Smooth muscle cell (in vitro differentiated cells): ENCODE measurements around the gene ENDOD1. TPM values are rescaled to one million over a fixed set of nuclear protein-coding genes. Genes with fewer than 3 reads are reported as not detected.
A peak's percentile ranks its signal among the peaks of the same experiment; 100 is the strongest.

Experiments
- DNase-seq: peaks from one replicate; lab custom pipeline; 2025; ENCODE audit not compliant: unreplicated experiment; lab: John Stamatoyannopoulos, UW
- H2AFZ ChIP-seq: fragments of 200-600 bp; sonication (generic); 2 replicates; pipeline ENCODE4 v1.6.0; 2016; ENCODE audit warnings: antibody characterized with exemption, low read depth, mild to moderate bottlenecking
- H3F3A ChIP-seq: fragments of 200-600 bp; sonication (generic); 2 replicates; pipeline ENCODE4 v1.6.0; 2017; ENCODE audit warnings: antibody characterized with exemption, low read depth
- H3K27ac ChIP-seq: fragments of 200-600 bp; sonication (generic); 2 replicates; pipeline ENCODE4 v1.5.1; 2016; ENCODE audit warnings: low read depth, mild to moderate bottlenecking
- H3K27me3 ChIP-seq: fragments of 200-600 bp; sonication (generic); 2 replicates; pipeline ENCODE4 v1.6.1; 2016; ENCODE audit warnings: low read depth, mild to moderate bottlenecking
- H3K36me3 ChIP-seq: fragments of 200-600 bp; sonication (generic); 2 replicates; pipeline ENCODE4 v1.5.1; 2016; ENCODE audit warnings: low read depth
- H3K4me1 ChIP-seq: fragments of 200-600 bp; sonication (generic); 2 replicates; pipeline ENCODE4 v1.5.1; 2016; ENCODE audit warnings: low read depth
- H3K4me2 ChIP-seq: fragments of 200-600 bp; sonication (generic); 2 replicates; pipeline ENCODE4 v1.6.0; 2016; ENCODE audit warnings: mild to moderate bottlenecking
- H3K4me3 ChIP-seq: fragments of 200-600 bp; sonication (generic); 2 replicates; pipeline ENCODE4 v1.5.1; 2016; ENCODE audit warnings: mild to moderate bottlenecking
- H3K79me2 ChIP-seq: fragments of 200-600 bp; sonication (generic); 2 replicates; pipeline ENCODE4 v1.6.0; 2016; ENCODE audit warnings: low read depth, mild to moderate bottlenecking
- H3K9ac ChIP-seq: fragments of 200-600 bp; sonication (generic); 2 replicates; pipeline ENCODE4 v1.6.0; 2016; ENCODE audit warnings: low read depth
- H3K9me3 ChIP-seq: fragments of 200-600 bp; sonication (generic); replicated peaks from 2 replicates; pipeline ENCODE4 v1.5.1; 2016; ENCODE audit warnings: low read depth
- H4K20me1 ChIP-seq: fragments of 200-600 bp; sonication (generic); 2 replicates; pipeline ENCODE4 v1.6.0; 2016; ENCODE audit warnings: low read depth
- WGBS: methylation state at CpG from one replicate; pipeline ENCODE4 v1.1.7; 2016; ENCODE audit warnings: low lambda C conversion rate; 5-methylcytosine and 5-hydroxymethylcytosine counted together
- polyA plus RNA-seq: library from polyadenylated mRNA; unstranded; fragments of >200 nt; fragmentation: Nextera tagmentation; extraction: Ambion mirVana; gene quantifications from 2 replicates; pipeline ENCODE4 v1.2.1, GENCODE V29; 2016
- total RNA-seq: library from RNA; depleted of rRNA; stranded (reverse); fragments of >200 nt; gene quantifications from 2 replicates; pipeline ENCODE4 v1.2.3, GENCODE V29; 2014
- TF ChIP-seq, protein P1 (sequence below): fragments of 200-600 bp; sonication (generic); IDR thresholded peaks from 2 replicates; pipeline ENCODE4 v1.5.1; 2017; ENCODE audit warnings: borderline replicate concordance, mild to moderate bottlenecking, antibody characterized with exemption; ENCODE audit not compliant: insufficient read depth, poor library complexity, severe bottlenecking

Gene ENDOD1
- total and polyA plus RNA-seq, 2 experiments from 2014 or later = 44.8 to 125 TPM

- WGBS = under 1% methylated on average over 93 of the region's 98 CpGs
- Histone ChIP-seq H3K9me3 (no peaks in the 10 kb centered on the region), H3K4me2 (peak overlapping the region; percentile 93), H4K20me1 (peaks cover 7% of the 10 kb centered on the region), H3K9ac (peak overlapping the region; percentile 79), H2AFZ (peak overlapping the region; percentile 84), H3K79me2 (peaks cover 44% of the 10 kb centered on the region), H3K4me3 (peak overlapping the region; percentile 82), H3K27me3 (no peaks in the 10 kb centered on the region), H3K4me1 (peaks cover 15% of the 10 kb centered on the region), H3K36me3 (no peaks in the 10 kb centered on the region), H3K27ac (peak overlapping the region; percentile 66), H3F3A (peaks cover 5% of the 10 kb centered on the region)
- DNase-seq = peak; percentile 50
- TF ChIP-seq, protein P1, sequence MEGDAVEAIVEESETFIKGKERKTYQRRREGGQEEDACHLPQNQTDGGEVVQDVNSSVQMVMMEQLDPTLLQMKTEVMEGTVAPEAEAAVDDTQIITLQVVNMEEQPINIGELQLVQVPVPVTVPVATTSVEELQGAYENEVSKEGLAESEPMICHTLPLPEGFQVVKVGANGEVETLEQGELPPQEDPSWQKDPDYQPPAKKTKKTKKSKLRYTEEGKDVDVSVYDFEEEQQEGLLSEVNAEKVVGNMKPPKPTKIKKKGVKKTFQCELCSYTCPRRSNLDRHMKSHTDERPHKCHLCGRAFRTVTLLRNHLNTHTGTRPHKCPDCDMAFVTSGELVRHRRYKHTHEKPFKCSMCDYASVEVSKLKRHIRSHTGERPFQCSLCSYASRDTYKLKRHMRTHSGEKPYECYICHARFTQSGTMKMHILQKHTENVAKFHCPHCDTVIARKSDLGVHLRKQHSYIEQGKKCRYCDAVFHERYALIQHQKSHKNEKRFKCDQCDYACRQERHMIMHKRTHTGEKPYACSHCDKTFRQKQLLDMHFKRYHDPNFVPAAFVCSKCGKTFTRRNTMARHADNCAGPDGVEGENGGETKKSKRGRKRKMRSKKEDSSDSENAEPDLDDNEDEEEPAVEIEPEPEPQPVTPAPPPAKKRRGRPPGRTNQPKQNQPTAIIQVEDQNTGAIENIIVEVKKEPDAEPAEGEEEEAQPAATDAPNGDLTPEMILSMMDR = peak; percentile 42
Observed at GRCh38 chr11:95067039-95067840, 22.4 kb upstream of the ENDOD1 start.

DNA sequence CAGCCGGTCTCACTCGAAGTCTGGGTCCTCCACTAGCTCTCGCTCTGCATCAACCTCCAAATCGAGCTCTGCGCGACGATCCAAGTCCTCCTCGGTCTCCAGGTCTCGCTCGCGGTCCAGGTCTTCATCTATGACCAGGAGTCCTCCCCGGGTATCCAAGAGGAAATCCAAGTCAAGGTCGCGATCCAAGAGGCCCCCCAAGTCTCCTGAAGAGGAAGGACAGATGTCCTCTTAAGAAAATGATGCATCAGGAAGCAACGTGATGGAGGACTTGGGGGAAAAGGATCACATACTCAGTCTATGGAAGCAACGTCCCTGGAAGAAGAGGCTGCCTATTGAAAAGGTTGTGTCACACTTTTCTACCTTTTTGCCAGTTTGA, 21.8 kb upstream of the ENDOD1 start:
- Histone ChIP-seq H3K27ac (peak overlapping the region; percentile 66), H3F3A (peaks cover 5% of the 10 kb centered on the region), H3K79me2 (peaks cover 44% of the 10 kb centered on the region), H3K4me3 (peak overlapping the region; percentile 82), H4K20me1 (peaks cover 7% of the 10 kb centered on the region), H3K9me3 (no peaks in the 10 kb centered on the region), H3K4me1 (peaks cover 15% of the 10 kb centered on the region), H3K4me2 (peak overlapping the region; percentile 93), H2AFZ (peak overlapping the region; percentile 84), H3K27me3 (no peaks in the 10 kb centered on the region), H3K36me3 (no peaks in the 10 kb centered on the region), H3K9ac (peak overlapping the region; percentile 79)
- whole genome bisulfite sequencing = 1% methylated on average over 16 of the region's 16 CpGs
- no peak for DNase-seq
- TF ChIP-seq, protein P1 = no peak

DNA sequence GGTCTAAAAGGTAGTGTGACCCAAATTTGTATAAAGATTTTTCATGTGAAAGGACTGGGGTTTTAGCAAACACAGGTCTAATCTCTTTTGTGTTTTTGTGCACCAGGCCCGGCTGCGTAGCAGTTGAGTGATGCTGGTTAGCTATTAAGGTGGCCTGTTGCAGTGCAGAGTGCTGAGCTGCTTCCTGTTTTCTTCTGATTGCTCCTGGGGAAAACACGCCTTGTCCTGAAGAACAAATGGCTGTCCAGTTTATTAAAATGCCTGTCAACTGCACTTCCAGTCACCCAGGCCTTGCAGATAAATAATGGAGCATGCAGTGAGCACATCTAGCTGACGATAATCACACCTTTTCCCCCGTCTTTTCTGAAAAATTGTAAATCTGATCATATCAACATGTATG, 21.1 kb upstream of the ENDOD1 start:
- peak overlapping the region; percentile 66 for H3K27ac ChIP-seq
- peaks cover 7% of the 10 kb centered on the region for H4K20me1 ChIP-seq
- H3K4me2 ChIP-seq = peak overlapping the region; percentile 93
- no peaks in the 10 kb centered on the region for H3K27me3 ChIP-seq
- H2AFZ ChIP-seq = no peak overlapping the region
- peaks cover 5% of the 10 kb centered on the region for H3F3A ChIP-seq
- TF ChIP-seq, protein P1 = no peak
- no peaks in the 10 kb centered on the region for H3K36me3 ChIP-seq
- H3K9me3 ChIP-seq = no peaks in the 10 kb centered on the region
- H3K4me3 ChIP-seq = peak overlapping the region; percentile 82
- H3K79me2 ChIP-seq = peaks cover 44% of the 10 kb centered on the region
- 9% methylated on average over 5 of the region's 5 CpGs for WGBS
- peak overlapping the region; percentile 79 for H3K9ac ChIP-seq
- no peak for DNase-seq
- peaks cover 15% of the 10 kb centered on the region for H3K4me1 ChIP-seq
